Right lobe of liver (tissue), 4 donors: ENCODE measurements around the gene SHMT2.

Experiments used
- POLR2A ChIP-seq: fragments of 450-650 bp; IDR thresholded peaks from one replicate; pipeline ENCODE4 v1.6.1; 2017; ENCODE audit warnings: antibody characterized with exemption, mild to moderate bottlenecking
- TF ChIP-seq, protein P1 (sequence below), 4 donors: fragments of 200-600 bp in 3 of 4; fragments of 450-650 bp in 1 of 4; IDR thresholded peaks; one replicate each; pipeline versions ENCODE4 v1.5.1 to v1.8.0; 2016 to 2022; ENCODE audit warnings: antibody characterized with exemption in 4 of 4, mild to moderate bottlenecking in 2 of 4
- donor health status: DM: no; HTN: no; CAD: no.
- donor health status: DM: no; HTN: no; CAD: no.
- donor health status: DM: no; HTN: yes; CAD: no.

DNA sequence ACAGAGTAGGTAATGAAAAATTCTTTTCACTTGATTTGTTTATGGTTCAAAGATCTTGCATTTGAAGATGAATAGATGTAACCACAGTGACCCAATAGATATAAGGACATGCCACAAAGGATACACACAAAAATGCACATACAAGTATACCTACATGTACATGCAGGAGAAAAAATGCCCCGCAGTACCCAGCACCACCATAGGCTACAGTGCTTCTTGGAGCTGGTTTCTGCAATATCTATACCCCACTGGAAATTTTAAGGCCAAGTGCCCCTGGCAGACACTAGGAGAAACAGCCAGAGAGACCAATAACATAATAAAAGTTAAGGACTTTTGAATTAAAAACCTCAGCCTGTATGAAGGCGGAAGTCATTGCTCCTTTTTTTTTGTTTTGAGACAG lies 33.6 kb downstream of the SHMT2 start:
- no peak for TF ChIP-seq POLR2A
- TF ChIP-seq, protein P1, sequence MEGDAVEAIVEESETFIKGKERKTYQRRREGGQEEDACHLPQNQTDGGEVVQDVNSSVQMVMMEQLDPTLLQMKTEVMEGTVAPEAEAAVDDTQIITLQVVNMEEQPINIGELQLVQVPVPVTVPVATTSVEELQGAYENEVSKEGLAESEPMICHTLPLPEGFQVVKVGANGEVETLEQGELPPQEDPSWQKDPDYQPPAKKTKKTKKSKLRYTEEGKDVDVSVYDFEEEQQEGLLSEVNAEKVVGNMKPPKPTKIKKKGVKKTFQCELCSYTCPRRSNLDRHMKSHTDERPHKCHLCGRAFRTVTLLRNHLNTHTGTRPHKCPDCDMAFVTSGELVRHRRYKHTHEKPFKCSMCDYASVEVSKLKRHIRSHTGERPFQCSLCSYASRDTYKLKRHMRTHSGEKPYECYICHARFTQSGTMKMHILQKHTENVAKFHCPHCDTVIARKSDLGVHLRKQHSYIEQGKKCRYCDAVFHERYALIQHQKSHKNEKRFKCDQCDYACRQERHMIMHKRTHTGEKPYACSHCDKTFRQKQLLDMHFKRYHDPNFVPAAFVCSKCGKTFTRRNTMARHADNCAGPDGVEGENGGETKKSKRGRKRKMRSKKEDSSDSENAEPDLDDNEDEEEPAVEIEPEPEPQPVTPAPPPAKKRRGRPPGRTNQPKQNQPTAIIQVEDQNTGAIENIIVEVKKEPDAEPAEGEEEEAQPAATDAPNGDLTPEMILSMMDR (IDR thresholded peaks at IDR 0.05) = no peak
